Neural cell (in vitro differentiated cells): ENCODE measurements around the gene FOXD4L1.
"Not testable (repeated sequence)": the region's sequence is repeated elsewhere in the genome, so short reads cannot be mapped to it uniquely, and the experiment has no call there.

Experiments used
- CTCF ChIP-seq: fragments of 450-650 bp; IDR thresholded peaks from 2 replicates; pipeline ENCODE4 v1.5.1; 2014; ENCODE audit warnings: antibody characterized with exemption, mild to moderate bottlenecking, moderate library complexity; ENCODE audit not compliant: poor library complexity, severe bottlenecking
- EP300 ChIP-seq: fragments of 450-650 bp; conservative IDR thresholded peaks from 2 replicates; pipeline ENCODE4 v1.6.1; 2014; ENCODE audit warnings: antibody characterized with exemption, mild to moderate bottlenecking, moderate library complexity; ENCODE audit not compliant: poor library complexity, severe bottlenecking
- EZH2 ChIP-seq: fragments of 200-600, 300-800 bp; shearing (Covaris generic), sonication (generic); IDR thresholded peaks from 2 replicates; pipeline ENCODE4 v1.6.1; 2014; ENCODE audit warnings: antibody characterized with exemption, low read length, borderline replicate concordance, mild to moderate bottlenecking; ENCODE audit not compliant: insufficient read depth, poor library complexity, severe bottlenecking
- POLR2AphosphoS5 ChIP-seq: IDR thresholded peaks from 2 replicates; pipeline ENCODE4 v1.6.1; 2012
- RAD21 ChIP-seq: fragments of 450-650 bp; conservative IDR thresholded peaks from 2 replicates; pipeline ENCODE4 v1.6.1; 2014; ENCODE audit warnings: antibody characterized with exemption, mild to moderate bottlenecking, moderate library complexity
- REST ChIP-seq: IDR thresholded peaks from 2 replicates; pipeline ENCODE4 v1.6.1; 2012; ENCODE audit warnings: borderline replicate concordance
- SMC3 ChIP-seq: fragments of 450-650 bp; conservative IDR thresholded peaks from 2 replicates; pipeline ENCODE4 v1.6.1; 2014; ENCODE audit warnings: antibody characterized with exemption, mild to moderate bottlenecking, moderate library complexity; ENCODE audit not compliant: poor library complexity
- TAF1 ChIP-seq: IDR thresholded peaks from 2 replicates; pipeline ENCODE4 v1.6.1; 2012; ENCODE audit warnings: low read depth

- not testable (repeated sequence) for TF ChIP-seq CTCF, EP300, TAF1, REST, POLR2AphosphoS5, EZH2, SMC3, RAD21
These were observed 42.9 kb downstream of the FOXD4L1 start for GRCh38 chr2:113541204-113541975.
